GM19043 (cell line): ENCODE data around the gene NFIX.

ENCODE experiments used
- ATAC-seq: cut with Tn5 transposase; IDR thresholded peaks from one replicate; pipeline ENCODE4 v1.9.1; 2021; ENCODE audit warnings: low read depth; ENCODE audit not compliant: unreplicated experiment

NFIX gene

DNA sequence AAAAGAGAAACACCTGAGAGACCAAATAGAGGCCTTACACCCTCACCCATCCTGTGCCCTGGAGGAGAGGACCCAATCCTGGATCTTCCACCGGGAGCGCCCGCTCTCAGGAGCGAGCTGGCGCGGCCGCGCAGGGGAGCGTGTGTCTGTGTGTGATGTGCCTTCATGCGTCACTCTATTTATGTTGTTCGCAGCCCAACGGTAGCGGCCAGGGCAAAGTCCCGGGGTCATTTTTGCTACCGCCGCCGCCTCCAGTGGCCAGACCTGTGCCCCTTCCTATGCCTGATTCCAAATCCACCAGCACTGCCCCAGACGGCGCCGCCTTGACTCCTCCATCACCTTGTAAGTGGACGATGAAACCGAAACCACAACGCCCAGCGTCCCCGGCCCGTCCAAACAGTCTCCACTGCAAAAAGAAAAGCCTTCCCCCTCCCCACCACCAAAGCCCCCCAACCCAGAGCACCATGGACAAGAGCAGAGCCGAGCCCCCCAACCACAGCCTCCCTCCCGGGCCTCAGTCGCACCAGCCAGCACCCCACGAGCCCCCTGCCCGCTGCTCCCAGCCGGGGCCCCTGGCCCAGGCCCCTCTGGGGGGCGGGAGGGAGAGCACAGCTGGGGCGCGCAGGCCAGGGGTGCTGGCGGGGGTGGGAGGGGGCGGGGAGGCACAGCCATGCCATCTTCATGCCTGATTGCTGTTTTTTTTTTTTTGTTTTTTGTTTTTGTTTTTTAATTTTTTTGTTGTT is 92.7 kb downstream of the NFIX start:
- no peak for ATAC-seq

- ATAC-seq, result no peak
Observed at GRCh38 chr19:13089139-13089856, 94.0 kb downstream of the NFIX start.

GRCh38 chr19:13089857-13090507 is 94.7 kb downstream of the NFIX start:
- ATAC-seq, result no peak

- ATAC-seq, result no peak
Observed at GRCh38 chr19:13090511-13091231, 95.4 kb downstream of the NFIX start.

GRCh38 chr19:13091400-13092157 is 96.3 kb downstream of the NFIX start:
- ATAC-seq, result no peak

- no peak for ATAC-seq
Observed at GRCh38 chr19:13092158-13092543, 96.9 kb downstream of the NFIX start.

GRCh38 chr19:13092606-13093235 is 97.4 kb downstream of the NFIX start:
- no peak for ATAC-seq

GRCh38 chr19:13093407-13094105 is 98.3 kb downstream of the NFIX start:
- ATAC-seq, result no peak

DNA sequence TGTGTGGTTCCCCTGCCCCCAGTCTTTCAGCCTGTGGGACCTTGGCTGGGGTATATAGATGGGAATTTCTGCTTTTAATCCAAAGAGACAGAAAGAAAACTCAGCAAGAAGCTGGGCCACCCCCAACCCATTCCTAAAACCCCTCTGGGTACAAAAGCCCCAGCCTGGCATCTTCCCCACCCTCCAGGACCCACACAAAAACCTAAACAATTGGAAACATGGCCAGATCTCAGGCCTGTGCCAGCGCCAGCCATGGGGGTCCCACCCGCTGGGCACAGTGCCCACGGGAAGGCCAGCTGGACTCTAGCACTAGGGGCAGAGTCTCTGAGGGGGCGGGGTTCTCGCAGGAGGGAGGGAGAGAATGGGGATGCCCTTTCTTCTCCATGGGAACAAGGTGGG is 98.8 kb downstream of the NFIX start:
- ATAC-seq, result no peak

DNA sequence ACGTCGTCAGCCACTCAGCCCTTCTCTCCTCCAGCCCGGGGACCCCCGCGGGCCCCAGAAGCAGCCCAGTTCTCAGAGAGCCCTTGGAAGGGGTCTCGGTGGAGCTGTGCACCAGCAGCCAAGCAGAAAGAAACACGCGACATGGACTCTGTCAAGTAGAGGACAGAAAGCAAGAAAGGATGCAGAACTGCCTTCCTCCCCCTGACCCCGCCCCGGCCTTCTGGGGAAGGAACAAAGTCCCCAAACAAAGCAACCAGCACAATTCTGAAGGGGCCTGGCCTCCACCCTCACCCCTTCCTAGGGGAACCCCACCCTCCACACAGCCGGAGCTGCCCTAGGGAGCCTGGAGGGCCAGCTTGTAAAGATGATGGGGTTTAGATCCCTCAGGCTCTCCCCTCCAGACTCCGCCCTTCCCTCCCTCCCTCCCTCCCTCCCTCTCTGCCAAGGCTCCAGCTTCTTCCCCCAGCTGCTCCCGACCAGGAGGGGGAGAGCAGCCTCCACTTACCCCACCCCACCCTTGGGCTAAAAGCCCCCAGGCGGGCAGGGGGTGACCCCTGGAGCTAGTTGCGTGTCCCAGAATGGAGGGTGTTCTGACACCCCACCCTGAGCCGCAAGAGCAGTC is 99.6 kb downstream of the NFIX start:
- no peak for ATAC-seq

GRCh38 chr19:13095393-13095784 is 100.1 kb downstream of the NFIX start:
- no peak for ATAC-seq

- no peak for ATAC-seq
Observed at GRCh38 chr19:13095934-13096927, 101.0 kb downstream of the NFIX start.

GRCh38 chr19:13097033-13097462 is 101.8 kb downstream of the NFIX start:
- ATAC-seq, result no peak

GRCh38 chr19:13097463-13098258 is 102.4 kb downstream of the NFIX start:
- ATAC-seq, result no peak

GRCh38 chr19:13098277-13099072 is 103.2 kb downstream of the NFIX start:
- ATAC-seq, result no peak
